Astrocyte (in vitro differentiated cells and primary cell): ENCODE results near the gene DNTT.

Source experiments
- EZH2 ChIP-seq: IDR thresholded peaks from 2 replicates; pipeline ENCODE4 v1.6.1; 2012; ENCODE audit warnings: mild to moderate bottlenecking, low read length, inconsistent platforms; ENCODE audit not compliant: insufficient read depth
- TF ChIP-seq, protein P1 (sequence below): IDR thresholded peaks from 2 replicates; pipeline ENCODE4 v1.5.1; 2011; ENCODE audit warnings: low read depth, mild to moderate bottlenecking, inconsistent platforms, low read length, moderate library complexity; ENCODE audit not compliant: insufficient read depth

DNA sequence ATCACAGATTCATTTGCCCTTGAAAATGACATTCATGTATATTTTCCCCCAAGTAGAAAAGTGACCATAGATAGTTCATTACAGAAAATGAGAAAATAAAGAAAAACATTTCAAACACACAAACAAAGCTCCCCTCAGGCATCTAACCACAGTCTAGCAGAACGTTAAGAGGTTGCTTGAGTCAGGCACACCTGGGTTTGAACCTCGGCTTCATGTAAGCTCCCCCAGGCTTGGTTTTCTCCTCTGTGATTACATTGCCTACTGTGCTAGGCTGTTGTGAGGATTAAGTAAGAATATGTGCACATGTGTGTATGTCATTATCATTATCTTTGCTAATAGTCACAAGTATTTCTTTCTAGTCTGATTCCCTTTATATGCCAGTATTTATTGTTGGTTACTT is 9.1 kb downstream of the DNTT start:
- TF ChIP-seq, protein P1, sequence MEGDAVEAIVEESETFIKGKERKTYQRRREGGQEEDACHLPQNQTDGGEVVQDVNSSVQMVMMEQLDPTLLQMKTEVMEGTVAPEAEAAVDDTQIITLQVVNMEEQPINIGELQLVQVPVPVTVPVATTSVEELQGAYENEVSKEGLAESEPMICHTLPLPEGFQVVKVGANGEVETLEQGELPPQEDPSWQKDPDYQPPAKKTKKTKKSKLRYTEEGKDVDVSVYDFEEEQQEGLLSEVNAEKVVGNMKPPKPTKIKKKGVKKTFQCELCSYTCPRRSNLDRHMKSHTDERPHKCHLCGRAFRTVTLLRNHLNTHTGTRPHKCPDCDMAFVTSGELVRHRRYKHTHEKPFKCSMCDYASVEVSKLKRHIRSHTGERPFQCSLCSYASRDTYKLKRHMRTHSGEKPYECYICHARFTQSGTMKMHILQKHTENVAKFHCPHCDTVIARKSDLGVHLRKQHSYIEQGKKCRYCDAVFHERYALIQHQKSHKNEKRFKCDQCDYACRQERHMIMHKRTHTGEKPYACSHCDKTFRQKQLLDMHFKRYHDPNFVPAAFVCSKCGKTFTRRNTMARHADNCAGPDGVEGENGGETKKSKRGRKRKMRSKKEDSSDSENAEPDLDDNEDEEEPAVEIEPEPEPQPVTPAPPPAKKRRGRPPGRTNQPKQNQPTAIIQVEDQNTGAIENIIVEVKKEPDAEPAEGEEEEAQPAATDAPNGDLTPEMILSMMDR = no peak
- TF ChIP-seq EZH2 = no peak
